Muscle of leg (tissue), 11 donors: ENCODE results near the gene RHBDD3. TPM values are rescaled to one million over a fixed set of nuclear protein-coding genes. Genes with fewer than 3 reads are reported as not detected.

Source experiments
- DNase-seq: peaks from one replicate; pipeline ENCODE4 v3.0.0; 2013
- H3K27ac ChIP-seq: one replicate; pipeline ENCODE4 v1.5.1; 2013; ENCODE audit warnings: mild to moderate bottlenecking, low read length, control low read depth
- H3K27me3 ChIP-seq: one replicate; pipeline ENCODE4 v1.6.1; 2013; ENCODE audit warnings: low read length; ENCODE audit not compliant: control insufficient read depth, insufficient read depth
- H3K36me3 ChIP-seq: one replicate; pipeline ENCODE4 v1.6.1; 2013; ENCODE audit warnings: low read length; ENCODE audit not compliant: control insufficient read depth, insufficient read depth
- H3K4me1 ChIP-seq: one replicate; pipeline ENCODE4 v1.6.1; 2013; ENCODE audit warnings: low read length; ENCODE audit not compliant: control insufficient read depth, insufficient read depth
- H3K4me3 ChIP-seq: one replicate; pipeline ENCODE4 v1.5.1; 2013; ENCODE audit warnings: low read length, control low read depth
- H3K9me3 ChIP-seq: replicated peaks from 2 replicates; pipeline ENCODE4 v1.6.1; 2013; ENCODE audit warnings: low read depth, low read length; ENCODE audit not compliant: control insufficient read depth
- WGBS: methylation state at CpG from one replicate; pipeline ENCODE4 v1.1.5; 2013; ENCODE audit warnings: missing lambda C conversion rate; ENCODE audit not compliant: insufficient coverage; 5-methylcytosine and 5-hydroxymethylcytosine counted together
- polyA plus RNA-seq, 8 donors: library from polyadenylated mRNA; unstranded; fragments of 120-200 nt; gene quantifications; one replicate each; pipeline versions ENCODE4 v1.2.1 to v1.2.3, GENCODE V29; 2013; ENCODE audit warnings: inconsistent platforms in 1 of 8, low replicate concordance in 1 of 8; ENCODE audit not compliant: insufficient read length in 8 of 8, insufficient read depth in 1 of 8
- total RNA-seq: library from RNA; stranded (reverse); fragments of 120-200 nt; gene quantifications from one replicate; pipeline ENCODE4 v1.2.4, GENCODE V29; 2013

Gene RHBDD3
- total and polyA plus RNA-seq, 9 donors = 22.4 to 32.9 (median 27.8) TPM

GRCh38 chr22:29218758-29219408 is 48.9 kb downstream of the RHBDD3 start:
- WGBS = 74% methylated on average over 10 of the region's 11 CpGs

GRCh38 chr22:29217827-29218757 is 49.7 kb downstream of the RHBDD3 start:
- H3K36me3 ChIP-seq = no peaks in the 10 kb centered on the region
- H3K9me3 ChIP-seq = no peaks in the 10 kb centered on the region
- peaks cover 8% of the 10 kb centered on the region for H3K4me1 ChIP-seq
- no peak overlapping the region for H3K4me3 ChIP-seq
- H3K27me3 ChIP-seq = no peaks in the 10 kb centered on the region
- 83% methylated on average over 10 of the region's 13 CpGs for WGBS
- no peak overlapping the region for H3K27ac ChIP-seq
- no peak for DNase-seq

More at GRCh38 chr22:29218758-29219408, 48.9 kb downstream of the RHBDD3 start:
- Histone ChIP-seq H3K27me3 (no peaks in the 10 kb centered on the region), H3K4me3 (no peak overlapping the region), H3K9me3 (no peaks in the 10 kb centered on the region), H3K4me1 (peaks cover 16% of the 10 kb centered on the region), H3K36me3 (no peaks in the 10 kb centered on the region), H3K27ac (no peak overlapping the region)
- no peak for DNase-seq

GRCh38 chr22:29216873-29217666 is 50.7 kb downstream of the RHBDD3 start:
- H3K36me3 ChIP-seq = no peaks in the 10 kb centered on the region
- peak; percentile 21 for DNase-seq
- H3K9me3 ChIP-seq = no peaks in the 10 kb centered on the region
- no peak overlapping the region for H3K4me3 ChIP-seq
- peaks cover 8% of the 10 kb centered on the region for H3K4me1 ChIP-seq
- no peaks in the 10 kb centered on the region for H3K27me3 ChIP-seq
- no peak overlapping the region for H3K27ac ChIP-seq
- WGBS = 70% methylated on average over 13 of the region's 14 CpGs

- WGBS = 73% methylated on average over 11 of the region's 14 CpGs
These were observed 51.5 kb downstream of the RHBDD3 start for GRCh38 chr22:29216011-29216872.

GRCh38 chr22:29215012-29215860 is 52.5 kb downstream of the RHBDD3 start:
- H3K4me1 ChIP-seq = peaks cover 8% of the 10 kb centered on the region
- H3K4me3 ChIP-seq = no peak overlapping the region
- H3K36me3 ChIP-seq = no peaks in the 10 kb centered on the region
- 78% methylated on average over 12 of the region's 14 CpGs for WGBS
- no peak overlapping the region for H3K27ac ChIP-seq
- no peak for DNase-seq
- H3K9me3 ChIP-seq = no peaks in the 10 kb centered on the region
- no peaks in the 10 kb centered on the region for H3K27me3 ChIP-seq

More at GRCh38 chr22:29216011-29216872, 51.5 kb downstream of the RHBDD3 start:
- DNase-seq = no peak
- Histone ChIP-seq H3K4me1 (peaks cover 8% of the 10 kb centered on the region), H3K27ac (no peak overlapping the region), H3K36me3 (no peaks in the 10 kb centered on the region), H3K27me3 (no peaks in the 10 kb centered on the region), H3K9me3 (no peaks in the 10 kb centered on the region), H3K4me3 (no peak overlapping the region)

GRCh38 chr22:29214232-29214631 is 53.5 kb downstream of the RHBDD3 start:
- Histone ChIP-seq H3K4me3 (no peak overlapping the region), H3K4me1 (peaks cover 8% of the 10 kb centered on the region), H3K9me3 (no peaks in the 10 kb centered on the region), H3K36me3 (no peaks in the 10 kb centered on the region), H3K27me3 (no peaks in the 10 kb centered on the region), H3K27ac (no peak overlapping the region)
- WGBS = 88% methylated on average over 5 of the region's 6 CpGs
- no peak for DNase-seq

GRCh38 chr22:29213493-29213892 is 54.3 kb downstream of the RHBDD3 start:
- Histone ChIP-seq H3K27ac (no peak overlapping the region), H3K27me3 (no peaks in the 10 kb centered on the region), H3K36me3 (no peaks in the 10 kb centered on the region), H3K4me3 (no peak overlapping the region), H3K4me1 (peaks cover 8% of the 10 kb centered on the region), H3K9me3 (no peaks in the 10 kb centered on the region)
- no peak for DNase-seq
- WGBS = 33% methylated on average over 1 of the region's 9 CpGs

GRCh38 chr22:29212743-29213142 is 55.0 kb downstream of the RHBDD3 start:
- WGBS = 78% methylated on average over 6 of the region's 11 CpGs
- no peak for DNase-seq
- no peaks in the 10 kb centered on the region for H3K27me3 ChIP-seq
- H3K36me3 ChIP-seq = no peaks in the 10 kb centered on the region
- peaks cover 8% of the 10 kb centered on the region for H3K4me1 ChIP-seq
- no peak overlapping the region for H3K27ac ChIP-seq
- H3K9me3 ChIP-seq = no peaks in the 10 kb centered on the region
- no peak overlapping the region for H3K4me3 ChIP-seq

GRCh38 chr22:29211466-29211865 is 56.3 kb downstream of the RHBDD3 start:
- H3K4me1 ChIP-seq = peaks cover 6% of the 10 kb centered on the region
- H3K36me3 ChIP-seq = no peaks in the 10 kb centered on the region
- no peak overlapping the region for H3K4me3 ChIP-seq
- no peak for DNase-seq
- 67% methylated on average over 7 of the region's 9 CpGs for WGBS
- H3K9me3 ChIP-seq = no peaks in the 10 kb centered on the region
- peaks cover 8% of the 10 kb centered on the region for H3K27me3 ChIP-seq
- H3K27ac ChIP-seq = no peak overlapping the region
